HEK293 (cell line): ENCODE measurements around the gene KRI1.
"Not testable (repeated sequence)": the region's sequence is repeated elsewhere in the genome, so short reads cannot be mapped to it uniquely, and the experiment has no call there.

Experiments
- CTCF ChIA-PET: fragments of 350-600 bp; formaldehyde crosslinking; extraction: SDS; loops from one replicate; lab custom pipeline; 2021; ENCODE audit warnings: antibody characterized with exemption; lab: Yijun Ruan, JAX
- POLR2A ChIA-PET: fragments of 300-600 bp; formaldehyde crosslinking; extraction: SDS; loops from one replicate; lab custom pipeline; 2020; ENCODE audit warnings: antibody characterized with exemption, inconsistent platforms; lab: Yijun Ruan, JAX
- H3K27ac ChIP-seq: fragments of 200-500 bp; sonication (Bioruptor generic); 2 replicates; pipeline ENCODE4 v1.5.1; 2014; ENCODE audit warnings: low read depth, low read length, control low read depth, inconsistent platforms; ENCODE audit errors: extremely low read depth
- H3K36me3 ChIP-seq, 2 experiments: fragments of 200-500 bp in 1 of 2; sonication (Bioruptor generic) in 1 of 2; 1 replicate in 1 of 2; 2 replicates in 1 of 2; pipeline ENCODE4 v1.5.1; 2014 to 2017; ENCODE audit warnings: inconsistent platforms in 2 of 2, low read length in 2 of 2; ENCODE audit not compliant: control insufficient read depth in 2 of 2, insufficient read depth in 1 of 2
- H3K4me1 ChIP-seq: fragments of 200-500 bp; sonication (Bioruptor generic); 2 replicates; pipeline ENCODE4 v1.5.1; 2014; ENCODE audit warnings: mild to moderate bottlenecking, low read length, inconsistent platforms; ENCODE audit not compliant: control insufficient read depth, insufficient read depth
- H3K4me3 ChIP-seq: 2 replicates; pipeline ENCODE4 v1.5.1; 2011; ENCODE audit warnings: low read depth, mild to moderate bottlenecking, control low read depth, low read length, moderate library complexity
- H3K9me3 ChIP-seq: fragments of 200-500 bp; sonication (Bioruptor generic); 2 replicates; pipeline ENCODE4 v1.5.1; 2014; ENCODE audit warnings: low read depth, low read length, inconsistent platforms; ENCODE audit not compliant: control insufficient read depth, insufficient read depth
- FEZF1 ChIP-seq: fragments of 450-650 bp; formaldehyde crosslinking; IDR thresholded peaks from 2 replicates; pipeline ENCODE4 v1.5.1; 2016; ENCODE audit warnings: missing biosample characterization, missing genetic modification characterization
- GLIS1 ChIP-seq: fragments of 450-650 bp; formaldehyde crosslinking; IDR thresholded peaks from 2 replicates; pipeline ENCODE4 v1.5.1; 2016; ENCODE audit warnings: missing biosample characterization, missing genetic modification characterization
- HOXD13 ChIP-seq: sonication (generic); formaldehyde crosslinking; IDR thresholded peaks from 2 replicates; pipeline ENCODE4 v1.8.0; 2022; ENCODE audit warnings: missing genetic modification reagents, borderline replicate concordance
- SP2 ChIP-seq: fragments of 450-650 bp; formaldehyde crosslinking; IDR thresholded peaks from 2 replicates; pipeline ENCODE4 v1.5.1; 2016; ENCODE audit warnings: missing biosample characterization, missing genetic modification characterization
- ZFP37 ChIP-seq: fragments of 450-650 bp; formaldehyde crosslinking; IDR thresholded peaks from 2 replicates; pipeline ENCODE4 v1.5.1; 2016; ENCODE audit warnings: missing biosample characterization, missing genetic modification characterization
- ZNF121 ChIP-seq: fragments of 450-650 bp; formaldehyde crosslinking; IDR thresholded peaks from 2 replicates; pipeline ENCODE4 v1.5.1; 2016; ENCODE audit warnings: missing biosample characterization, missing genetic modification characterization
- ZNF133 ChIP-seq: fragments of 450-650 bp; formaldehyde crosslinking; IDR thresholded peaks from 2 replicates; pipeline ENCODE4 v1.5.1; 2016; ENCODE audit warnings: missing biosample characterization, missing genetic modification characterization
- ZNF169 ChIP-seq: fragments of 450-650 bp; formaldehyde crosslinking; IDR thresholded peaks from 2 replicates; pipeline ENCODE4 v1.5.1; 2016; ENCODE audit warnings: missing biosample characterization, missing genetic modification characterization
- ZNF311 ChIP-seq: fragments of 450-650 bp; formaldehyde crosslinking; IDR thresholded peaks from 2 replicates; pipeline ENCODE4 v1.5.1; 2017; ENCODE audit warnings: missing biosample characterization, missing genetic modification characterization, borderline replicate concordance
- ZNF335 ChIP-seq: fragments of 450-650 bp; formaldehyde crosslinking; conservative IDR thresholded peaks from 2 replicates; pipeline ENCODE4 v1.5.1; 2016; ENCODE audit warnings: missing biosample characterization, missing genetic modification characterization
- ZNF580 ChIP-seq: fragments of 450-650 bp; formaldehyde crosslinking; IDR thresholded peaks from 2 replicates; pipeline ENCODE4 v1.5.1; 2016; ENCODE audit warnings: missing biosample characterization, missing genetic modification characterization
- ZNF623 ChIP-seq: fragments of 450-650 bp; formaldehyde crosslinking; IDR thresholded peaks from 2 replicates; pipeline ENCODE4 v1.5.1; 2016; ENCODE audit warnings: missing biosample characterization, missing genetic modification characterization
- ZNF654 ChIP-seq: fragments of 450-650 bp; formaldehyde crosslinking; IDR thresholded peaks from 2 replicates; pipeline ENCODE4 v1.5.1; 2016; ENCODE audit warnings: low read depth, missing biosample characterization, missing genetic modification characterization
- ZNF701 ChIP-seq: fragments of 450-650 bp; formaldehyde crosslinking; IDR thresholded peaks from 2 replicates; pipeline ENCODE4 v1.5.1; 2016; ENCODE audit warnings: missing biosample characterization, missing genetic modification characterization
- ZSCAN16 ChIP-seq: fragments of 450-650 bp; formaldehyde crosslinking; IDR thresholded peaks from 2 replicates; pipeline ENCODE4 v1.5.1; 2016; ENCODE audit warnings: missing biosample characterization, missing genetic modification characterization

KRI1 gene

GRCh38 chr19:10551698-10552301, 14.0 kb downstream of the KRI1 start:
- Histone ChIP-seq H3K4me1 (no peaks in the 10 kb centered on the region), H3K4me3 (no peak overlapping the region), H3K27ac (no peak overlapping the region), H3K9me3 (no peaks in the 10 kb centered on the region), H3K36me3 (peaks cover 24 to 87% of the 10 kb centered on the region in 2 experiments; a peak in 2 of 3 replicates)
- TF ChIP-seq ZNF133 (no peak), ZNF701 (tag by site-specific recombination) (no peak), ZNF580 (tag by site-specific recombination) (0 out of 2 replicates have a peak, but pooled peaks have one; percentile 21), ZNF311 (tag by site-specific recombination) (no peak), ZNF654 (tag by site-specific recombination) (peak; percentile 40), ZNF169 (tag by site-specific recombination) (no peak)
- ChIA-PET POLR2A (interaction anchor here (0.6 to 2.2 kb wide), 10 partner anchors 8 to 281 kb away, joined by 3 to 14 read pairs (median 4); partner anchors contain the start of genes ATG4D, CDKN2D, ICAM1 and KRI1), CTCF (interaction anchor here (0.5 to 4.0 kb wide), 11 partner anchors 10 to 282 kb away, joined by 3 to 16 read pairs (median 4); no protein-coding TSS in a partner anchor)

- not testable (repeated sequence) for H3K4me1 ChIP-seq
These were observed 14.8 kb downstream of the KRI1 start for GRCh38 chr19:10551006-10551405.

GRCh38 chr19:10550336-10550735, 15.5 kb downstream of the KRI1 start:
- Histone ChIP-seq H3K4me3 (no peak overlapping the region), H3K27ac (no peak overlapping the region), H3K36me3 (peaks cover 17 to 83% of the 10 kb centered on the region in 2 experiments; a peak in 2 of 3 replicates), H3K9me3 (no peaks in the 10 kb centered on the region), H3K4me1 (no peaks in the 10 kb centered on the region)
- no peak for TF ChIP-seq ZSCAN16 (tag by site-specific recombination)
- no peak for TF ChIP-seq ZFP37 (tag by site-specific recombination)
- TF ChIP-seq SP2 (tag by site-specific recombination), result no peak
- TF ChIP-seq HOXD13, result no peak
- TF ChIP-seq FEZF1 (tag by site-specific recombination), result no peak
- TF ChIP-seq ZNF623 (tag by site-specific recombination), result peak; percentile 96
- ChIA-PET POLR2A (no interaction called here), CTCF (interaction anchor here (4.0 kb wide), 1 partner anchor 9 kb away, joined by 16 read pairs; no protein-coding TSS in a partner anchor)

More at GRCh38 chr19:10551006-10551405, 14.8 kb downstream of the KRI1 start:
- H3K9me3 ChIP-seq, H3K27ac ChIP-seq, H3K4me3 ChIP-seq: not testable (repeated sequence)
- POLR2A ChIA-PET, result interaction anchor here (2.2 kb wide), 1 partner anchor 15 kb away, joined by 5 read pairs; the partner anchor contains the start of gene KRI1
- peaks cover 17 to 86% of the 10 kb centered on the region in 2 experiments; a peak in 2 of 3 replicates for H3K36me3 ChIP-seq
- CTCF ChIA-PET, result interaction anchor here (0.5 to 4.0 kb wide), 6 partner anchors 9 to 281 kb away, joined by 3 to 16 read pairs (median 4); no protein-coding TSS in a partner anchor

GRCh38 chr19:10549733-10550132, 16.1 kb downstream of the KRI1 start:
- POLR2A ChIA-PET, result no interaction called here
- H3K4me3 ChIP-seq, result no peak overlapping the region
- H3K36me3 ChIP-seq, result peaks cover 17 to 77% of the 10 kb centered on the region in 2 experiments; a peak in 2 of 3 replicates
- H3K4me1 ChIP-seq, result no peaks in the 10 kb centered on the region
- no peak overlapping the region for H3K27ac ChIP-seq
- H3K9me3 ChIP-seq, result no peaks in the 10 kb centered on the region
- CTCF ChIA-PET, result interaction anchor here (0.6 to 4.0 kb wide), 2 partner anchors 8 to 101 kb away, joined by 3 to 16 read pairs; no protein-coding TSS in a partner anchor
- TF ChIP-seq ZNF335 (no peak), ZNF121 (tag by site-specific recombination) (peak; percentile 73), GLIS1 (tag by site-specific recombination) (peak; percentile 68)
- TF ChIP-seq, all 188 proteins: peak for 2
